ENCODE results near the gene MATR3.

DNA sequence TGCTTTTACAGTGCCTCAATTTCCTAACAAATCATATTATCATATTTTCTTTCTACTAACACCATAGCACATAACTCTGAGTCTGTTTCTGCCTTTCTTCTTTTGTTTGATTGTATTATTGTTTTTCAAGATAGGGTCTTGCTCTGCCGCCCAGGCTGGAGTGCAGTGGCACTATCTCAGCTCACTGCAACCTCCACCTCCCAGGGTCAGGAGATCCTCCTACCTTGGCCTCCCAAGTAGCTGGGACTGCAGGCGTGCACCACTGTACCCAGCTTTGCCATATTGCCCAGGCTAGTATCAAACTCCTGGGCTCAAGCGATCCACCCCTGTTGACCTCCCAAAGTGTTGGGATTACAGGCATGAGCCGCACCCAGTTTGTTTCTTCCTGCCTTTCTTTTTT, 66.8 kb downstream of the MATR3 start:
- TF ChIP-seq, protein P1, sequence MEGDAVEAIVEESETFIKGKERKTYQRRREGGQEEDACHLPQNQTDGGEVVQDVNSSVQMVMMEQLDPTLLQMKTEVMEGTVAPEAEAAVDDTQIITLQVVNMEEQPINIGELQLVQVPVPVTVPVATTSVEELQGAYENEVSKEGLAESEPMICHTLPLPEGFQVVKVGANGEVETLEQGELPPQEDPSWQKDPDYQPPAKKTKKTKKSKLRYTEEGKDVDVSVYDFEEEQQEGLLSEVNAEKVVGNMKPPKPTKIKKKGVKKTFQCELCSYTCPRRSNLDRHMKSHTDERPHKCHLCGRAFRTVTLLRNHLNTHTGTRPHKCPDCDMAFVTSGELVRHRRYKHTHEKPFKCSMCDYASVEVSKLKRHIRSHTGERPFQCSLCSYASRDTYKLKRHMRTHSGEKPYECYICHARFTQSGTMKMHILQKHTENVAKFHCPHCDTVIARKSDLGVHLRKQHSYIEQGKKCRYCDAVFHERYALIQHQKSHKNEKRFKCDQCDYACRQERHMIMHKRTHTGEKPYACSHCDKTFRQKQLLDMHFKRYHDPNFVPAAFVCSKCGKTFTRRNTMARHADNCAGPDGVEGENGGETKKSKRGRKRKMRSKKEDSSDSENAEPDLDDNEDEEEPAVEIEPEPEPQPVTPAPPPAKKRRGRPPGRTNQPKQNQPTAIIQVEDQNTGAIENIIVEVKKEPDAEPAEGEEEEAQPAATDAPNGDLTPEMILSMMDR (optimal IDR thresholded peaks at IDR 0.05 in 1 of 3, IDR thresholded peaks at IDR 0.05 in 1 of 3, conservative IDR thresholded peaks at IDR 0.05 in 1 of 3; ENCODE audit: extremely low read depth in 1 of 3, insufficient read depth in 2 of 3, low read length in 3 of 3) = no peak
- TF ChIP-seq EZH2 (IDR thresholded peaks at IDR 0.05; ENCODE audit: low read length) = no peak
